Measurements from ENCODE around the gene C5. TPM values are rescaled to one million over a fixed set of nuclear protein-coding genes. Genes with fewer than 3 reads are reported as not detected.
A peak's percentile ranks its signal among the peaks of the same experiment; 100 is the strongest.
"Not testable (repeated sequence)": the region's sequence is repeated elsewhere in the genome, so short reads cannot be mapped to it uniquely, and the experiment has no call there.

Gene C5
- total RNA-seq, 1 donor from 2014 or later, result 1.6 TPM

DNA sequence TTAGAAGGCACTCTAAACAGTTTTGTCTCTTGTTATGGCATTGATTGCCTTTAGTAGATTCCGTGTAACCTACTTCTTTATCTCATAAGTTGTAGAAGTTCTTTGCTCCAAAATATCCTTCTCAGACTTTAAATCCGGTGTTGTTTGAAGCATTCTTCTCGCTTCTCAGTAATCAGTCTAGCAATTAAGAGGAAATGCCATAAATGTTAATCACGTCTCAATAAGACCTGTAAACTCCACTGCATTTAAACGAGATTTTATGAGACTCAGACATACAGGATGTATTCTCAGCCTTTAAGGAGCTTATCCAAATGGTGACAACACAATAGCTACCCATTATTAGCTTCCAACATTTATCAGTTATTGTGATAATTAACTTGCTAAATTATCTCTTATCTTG lies 7.7 kb upstream of the C5 start:
- DNase-seq (ENCODE audit: missing footprints), result no peak
- intact Hi-C loops (cut with DNase I), result no loop called here
- no peak for ATAC-seq

DNA sequence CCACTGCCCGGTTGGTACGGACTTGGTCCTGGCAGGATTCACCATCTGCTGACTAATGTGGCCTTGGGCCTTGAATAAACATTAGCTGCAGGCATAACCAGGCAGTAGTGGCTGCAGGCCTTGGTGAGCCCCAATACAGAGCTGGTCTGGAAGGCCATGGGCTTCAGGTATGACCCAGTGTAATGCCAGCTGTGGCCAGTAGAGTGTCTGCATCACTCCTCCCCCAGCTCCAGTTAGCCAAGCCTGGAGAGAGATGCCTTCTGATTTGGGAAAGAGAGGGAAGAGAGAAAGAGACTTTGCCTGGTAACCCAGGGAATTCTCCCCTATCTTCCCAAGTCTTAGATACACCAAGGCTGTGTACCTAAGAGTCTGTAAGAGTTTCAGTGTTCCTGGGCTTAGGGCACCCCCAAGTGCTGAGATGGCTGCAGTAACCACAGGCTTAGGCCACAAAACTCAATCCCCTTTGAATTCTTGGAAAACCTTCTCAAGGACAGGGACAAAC lies 5.6 kb upstream of the C5 start:
- DNase-seq (ENCODE audit: missing footprints), result no peak
- intact Hi-C loops (cut with DNase I), result no loop called here
- ATAC-seq, result no peak

DNA sequence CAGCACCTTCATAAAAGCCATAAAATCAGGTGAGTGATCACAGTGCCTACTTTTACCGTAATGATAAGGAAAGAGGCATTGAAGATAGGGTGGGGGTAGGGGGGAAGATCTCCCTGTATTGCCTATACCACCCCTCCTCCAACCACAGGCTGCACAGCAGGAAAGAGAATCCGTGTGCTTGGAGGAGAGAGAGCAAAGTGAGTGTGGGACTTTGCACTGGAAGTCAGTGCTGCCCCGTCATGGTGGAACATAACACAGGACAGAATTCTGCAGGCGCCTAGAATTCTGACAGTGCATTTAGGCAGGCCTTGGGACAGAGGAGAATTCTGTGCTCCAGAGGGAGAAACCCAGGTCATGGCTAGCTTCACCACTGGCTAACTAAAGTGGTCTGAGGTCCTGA lies 3.5 kb upstream of the C5 start:
- DNase-seq (ENCODE audit: missing footprints) (no peak), ATAC-seq (no peak)
- intact Hi-C loops (cut with DNase I), result no loop called here

- ATAC-seq, result no peak
- intact Hi-C loops (cut with DNase I), result no loop called here
Observed at GRCh38 chr9:121048618-121049017, 1.5 kb downstream of the C5 start.

DNA sequence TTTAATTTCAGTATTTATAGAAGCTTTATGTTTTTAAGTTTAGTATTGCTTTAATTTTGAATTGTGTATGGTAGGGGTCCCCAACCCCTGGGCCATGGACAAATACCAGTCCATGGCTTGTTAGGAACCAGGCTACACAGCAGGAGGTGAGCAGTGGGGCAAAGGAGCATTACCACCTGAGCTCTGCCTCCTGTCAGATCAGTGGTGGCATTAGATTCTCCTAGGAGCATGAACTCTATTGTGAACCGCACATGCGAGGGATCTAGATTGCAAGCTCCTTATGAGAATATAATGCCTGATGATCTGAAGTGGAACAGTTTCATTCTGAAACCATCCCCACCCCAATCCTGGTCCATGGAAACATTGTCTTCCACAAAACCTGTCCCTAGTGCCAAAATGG lies 1.9 kb downstream of the C5 start:
- intact Hi-C loops (cut with DNase I), result no loop called here
- DNase-seq (ENCODE audit: missing footprints) (no peak), ATAC-seq (no peak)

More at GRCh38 chr9:121048618-121049017, 1.5 kb downstream of the C5 start:
- no peak for DNase-seq (ENCODE audit: missing footprints)

DNA sequence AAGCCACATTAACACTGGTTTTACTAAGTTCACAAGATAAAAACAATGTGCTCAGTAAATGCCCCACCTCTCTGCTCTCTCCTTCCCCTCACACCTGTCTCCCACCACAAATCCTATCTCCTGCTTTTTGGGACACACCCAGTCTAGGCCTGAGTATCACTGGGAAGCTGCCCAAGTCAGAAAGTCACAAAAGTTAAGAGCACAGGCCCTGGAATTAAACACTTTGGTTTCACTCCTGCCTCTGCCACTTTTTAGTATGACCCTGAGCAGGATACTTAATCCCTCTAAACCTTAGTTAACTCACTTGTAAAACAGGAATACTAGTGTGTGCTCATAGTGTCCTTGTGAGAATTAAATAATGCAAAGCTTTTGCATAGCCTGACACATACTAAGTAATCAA lies 11.3 kb downstream of the C5 start:
- DNase-seq (ENCODE audit: missing footprints), result no peak
- intact Hi-C loops (cut with DNase I), result no loop called here
- no peak for ATAC-seq

- no peak for ATAC-seq
- DNase-seq (ENCODE audit: missing footprints), result no peak
- intact Hi-C loops (cut with DNase I), result no loop called here
Observed at GRCh38 chr9:121038362-121038761, 11.7 kb downstream of the C5 start.

DNA sequence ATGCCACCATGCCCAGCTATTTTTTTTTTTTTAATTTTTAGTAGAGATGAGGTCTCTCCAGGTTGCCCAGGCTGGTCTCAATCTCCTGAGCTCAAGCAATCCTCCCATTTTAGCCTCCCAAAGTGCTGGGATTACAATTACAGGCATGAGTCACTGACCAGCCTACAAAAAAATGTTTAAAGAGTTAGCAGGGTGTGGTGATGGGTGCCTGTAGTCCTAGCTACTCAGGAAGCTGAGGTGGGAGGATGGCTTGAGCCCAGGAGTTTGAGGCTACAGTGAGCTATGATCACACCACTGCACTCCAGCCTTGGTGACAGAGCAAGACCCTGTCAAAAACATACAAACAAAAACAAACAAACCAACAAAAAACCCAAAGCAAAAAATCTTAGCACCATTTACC lies 14.4 kb downstream of the C5 start:
- ATAC-seq; intact Hi-C loops (cut with DNase I); DNase-seq (ENCODE audit: missing footprints): not testable (repeated sequence)

DNA sequence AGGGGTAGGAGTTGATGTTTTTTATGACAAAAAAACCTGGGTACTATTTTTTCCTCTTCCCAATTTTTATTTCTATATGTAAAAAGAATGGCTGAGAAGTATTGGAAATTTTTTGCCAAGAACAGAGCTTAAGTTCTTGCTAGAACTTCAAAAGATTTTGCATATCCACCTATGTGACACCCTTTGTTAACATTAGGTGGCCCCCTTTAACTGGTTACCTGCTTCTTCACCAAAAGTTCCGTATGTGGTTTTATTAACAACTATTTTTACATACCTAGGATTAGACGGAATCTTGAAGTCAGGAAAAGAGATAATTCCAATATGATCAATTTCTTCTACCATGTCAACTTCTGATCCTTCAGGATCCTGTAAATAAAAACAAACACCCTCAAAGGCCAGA lies 15.5 kb downstream of the C5 start:
- no peak for ATAC-seq
- intact Hi-C loops (cut with DNase I), result no loop called here
- no peak for DNase-seq (ENCODE audit: missing footprints)

DNA sequence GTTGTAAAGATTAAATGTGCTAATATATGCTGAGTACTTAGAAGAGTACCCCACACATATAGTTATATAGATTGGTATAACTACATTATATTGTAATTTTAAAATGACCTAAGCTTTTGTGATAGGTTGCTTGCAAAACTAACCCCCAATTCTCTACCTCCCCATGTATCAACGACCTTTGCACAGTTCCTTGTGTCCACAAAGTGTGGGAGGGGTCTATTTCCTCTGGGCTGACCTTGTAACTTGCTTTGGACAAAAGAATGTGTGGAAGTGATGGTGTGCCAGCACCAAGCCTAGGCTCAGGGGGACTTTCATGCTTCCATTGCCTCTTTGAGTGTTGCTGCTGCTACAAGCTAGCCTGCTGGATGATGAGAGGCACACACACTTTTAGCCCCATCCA lies 20.6 kb downstream of the C5 start:
- ATAC-seq, result no peak
- DNase-seq (ENCODE audit: missing footprints), result no peak
- intact Hi-C loops (cut with DNase I), result no loop called here

DNA sequence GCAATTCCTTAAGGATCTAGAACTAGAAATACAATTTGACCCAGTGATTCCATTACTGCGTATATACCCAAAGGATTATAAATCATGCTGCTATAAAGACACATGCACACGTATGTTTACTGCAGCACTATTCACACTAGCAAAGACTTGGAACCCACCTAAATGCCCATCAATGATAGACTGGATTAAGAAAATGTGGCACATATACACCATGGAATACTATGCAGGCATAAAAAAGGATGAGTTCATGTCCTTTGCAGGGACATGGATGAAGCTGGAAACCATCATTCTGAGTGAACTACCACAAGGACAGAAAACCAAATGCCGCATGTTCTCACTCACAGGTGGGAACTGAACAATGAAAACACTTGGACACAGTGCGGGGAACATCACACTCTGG lies 21.8 kb downstream of the C5 start:
- intact Hi-C loops (cut with DNase I); DNase-seq (ENCODE audit: missing footprints); ATAC-seq: not testable (repeated sequence)

DNA sequence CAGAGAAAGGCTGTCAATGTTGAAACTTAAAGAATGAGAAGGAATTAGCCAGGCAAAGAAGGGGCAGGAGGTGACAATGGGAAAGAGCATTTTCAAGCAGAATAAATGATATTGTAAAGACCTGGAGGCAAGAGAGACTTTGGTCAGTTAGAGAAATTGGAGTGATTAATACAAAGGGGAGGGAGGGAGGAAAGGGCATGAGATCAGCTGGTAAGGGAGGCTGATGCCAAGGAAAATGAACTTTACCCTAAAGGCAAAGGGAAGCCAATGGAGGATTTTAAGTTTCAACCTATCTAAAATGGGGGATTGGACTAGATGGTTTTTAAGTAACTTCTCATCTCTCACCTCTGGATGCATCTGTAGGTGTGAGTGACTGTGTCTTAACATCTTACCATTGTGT lies 23.3 kb downstream of the C5 start:
- DNase-seq (ENCODE audit: missing footprints) (no peak), ATAC-seq (no peak)
- intact Hi-C loops (cut with DNase I), result no loop called here

GRCh38 chr9:121026260-121026691 lies 23.8 kb downstream of the C5 start:
- DNase-seq (ENCODE audit: missing footprints) (no peak), ATAC-seq (no peak)
- intact Hi-C loops (cut with DNase I), result no loop called here

GRCh38 chr9:121024237-121024636 lies 25.8 kb downstream of the C5 start:
- DNase-seq (ENCODE audit: missing footprints) (no peak), ATAC-seq (no peak)
- intact Hi-C loops (cut with DNase I), result no loop called here

- DNase-seq (ENCODE audit: missing footprints), result no peak
- no peak for ATAC-seq
- intact Hi-C loops (cut with DNase I), result no loop called here
Observed at GRCh38 chr9:121023064-121023463, 27.0 kb downstream of the C5 start.

- DNase-seq (ENCODE audit: missing footprints) (no peak), ATAC-seq (peak; percentile 76)
- intact Hi-C loops (cut with DNase I), result no loop called here
Observed at GRCh38 chr9:121021301-121021700, 28.8 kb downstream of the C5 start.

DNA sequence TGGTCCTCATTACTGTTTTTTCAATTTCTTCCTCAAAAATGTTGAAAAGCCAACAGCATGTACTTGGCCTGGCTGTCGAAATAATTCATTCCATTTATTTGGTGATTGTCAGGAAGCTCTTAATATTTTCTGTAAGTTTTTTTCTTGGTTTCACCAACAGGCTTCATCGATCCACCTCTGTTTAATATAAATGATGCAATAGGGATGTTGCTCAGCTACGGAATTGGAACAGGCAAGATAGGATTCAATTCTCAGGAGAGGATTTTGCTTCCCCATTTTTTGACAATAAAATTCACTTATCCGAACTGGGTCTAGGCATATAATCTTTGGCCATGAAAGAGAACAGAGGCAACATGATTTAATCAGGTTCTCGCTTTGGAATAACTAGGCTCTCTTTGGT lies 30.8 kb downstream of the C5 start:
- ATAC-seq (no peak), DNase-seq (ENCODE audit: missing footprints) (no peak)
- intact Hi-C loops (cut with DNase I), result no loop called here

GRCh38 chr9:121013911-121014310 lies 36.2 kb downstream of the C5 start:
- intact Hi-C loops (cut with DNase I), result no loop called here
- ATAC-seq, result no peak
- DNase-seq (ENCODE audit: missing footprints), result no peak

GRCh38 chr9:121009650-121010049 lies 40.4 kb downstream of the C5 start:
- intact Hi-C loops (cut with DNase I), result no loop called here
- ATAC-seq (no peak), DNase-seq (ENCODE audit: missing footprints) (no peak)

- DNase-seq (ENCODE audit: missing footprints) (no peak), ATAC-seq (no peak)
- intact Hi-C loops (cut with DNase I), result no loop called here
Observed at GRCh38 chr9:120999317-120999716, 50.8 kb downstream of the C5 start.

DNA sequence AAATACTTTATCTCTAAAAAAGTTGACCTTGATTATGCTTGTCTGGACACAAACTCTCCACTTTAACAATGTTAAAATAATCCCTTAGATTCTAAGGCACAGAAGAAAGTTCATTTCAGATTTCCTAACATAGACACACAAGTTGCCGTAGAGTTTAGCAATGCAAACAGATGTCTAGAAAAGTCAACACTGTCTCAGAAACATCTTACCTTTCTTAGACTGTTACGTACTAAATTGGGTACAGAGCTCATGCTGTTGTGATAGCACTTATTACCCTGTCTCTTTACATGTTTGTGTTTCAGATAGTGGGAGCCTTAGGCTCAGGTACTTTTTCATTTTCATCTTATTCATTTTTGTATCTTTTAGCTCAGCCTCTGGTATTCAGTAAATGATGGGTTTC lies 52.0 kb downstream of the C5 start:
- ATAC-seq (no peak), DNase-seq (ENCODE audit: missing footprints) (no peak)
- intact Hi-C loops (cut with DNase I), result no loop called here

- intact Hi-C loops (cut with DNase I), result no loop called here
- ATAC-seq, result no peak
- DNase-seq (ENCODE audit: missing footprints), result no peak
Observed at GRCh38 chr9:120997502-120997901, 52.6 kb downstream of the C5 start.
